ENCODE measurements around the gene MCAT.

MCAT gene, protein sequence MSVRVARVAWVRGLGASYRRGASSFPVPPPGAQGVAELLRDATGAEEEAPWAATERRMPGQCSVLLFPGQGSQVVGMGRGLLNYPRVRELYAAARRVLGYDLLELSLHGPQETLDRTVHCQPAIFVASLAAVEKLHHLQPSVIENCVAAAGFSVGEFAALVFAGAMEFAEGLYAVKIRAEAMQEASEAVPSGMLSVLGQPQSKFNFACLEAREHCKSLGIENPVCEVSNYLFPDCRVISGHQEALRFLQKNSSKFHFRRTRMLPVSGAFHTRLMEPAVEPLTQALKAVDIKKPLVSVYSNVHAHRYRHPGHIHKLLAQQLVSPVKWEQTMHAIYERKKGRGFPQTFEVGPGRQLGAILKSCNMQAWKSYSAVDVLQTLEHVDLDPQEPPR

DNA sequence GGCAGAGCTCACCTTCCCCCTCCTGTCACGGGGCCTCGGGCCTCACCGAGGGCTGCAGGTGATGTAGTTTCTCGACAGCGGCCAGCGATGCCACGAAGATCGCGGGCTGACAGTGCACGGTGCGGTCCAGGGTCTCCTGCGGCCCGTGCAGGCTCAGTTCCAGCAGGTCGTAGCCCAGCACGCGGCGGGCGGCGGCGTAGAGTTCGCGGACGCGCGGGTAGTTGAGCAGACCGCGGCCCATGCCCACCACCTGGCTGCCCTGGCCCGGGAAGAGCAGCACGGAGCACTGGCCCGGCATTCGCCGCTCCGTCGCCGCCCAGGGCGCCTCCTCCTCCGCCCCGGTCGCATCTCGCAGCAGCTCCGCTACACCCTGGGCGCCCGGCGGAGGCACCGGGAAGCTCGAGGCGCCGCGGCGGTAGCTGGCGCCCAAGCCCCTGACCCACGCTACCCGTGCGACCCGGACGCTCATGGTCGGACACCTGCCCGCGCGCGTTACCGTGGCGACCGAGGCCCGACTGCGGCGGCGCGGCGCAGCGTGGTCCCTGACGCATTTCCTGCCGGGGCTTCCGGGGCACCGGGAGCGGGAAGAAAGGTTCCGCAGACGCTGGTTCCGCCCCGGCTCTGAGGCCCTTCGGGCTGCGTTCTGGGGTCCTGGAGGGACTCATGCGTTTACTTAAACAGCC, at the start of gene MCAT:
TSS of gene MCAT (minus strand) at position 519 of the 683 bp plus-strand sequence. CDS start at position 469, 50 bp downstream.
- peak; percentile 82 for DNase-seq

DNA sequence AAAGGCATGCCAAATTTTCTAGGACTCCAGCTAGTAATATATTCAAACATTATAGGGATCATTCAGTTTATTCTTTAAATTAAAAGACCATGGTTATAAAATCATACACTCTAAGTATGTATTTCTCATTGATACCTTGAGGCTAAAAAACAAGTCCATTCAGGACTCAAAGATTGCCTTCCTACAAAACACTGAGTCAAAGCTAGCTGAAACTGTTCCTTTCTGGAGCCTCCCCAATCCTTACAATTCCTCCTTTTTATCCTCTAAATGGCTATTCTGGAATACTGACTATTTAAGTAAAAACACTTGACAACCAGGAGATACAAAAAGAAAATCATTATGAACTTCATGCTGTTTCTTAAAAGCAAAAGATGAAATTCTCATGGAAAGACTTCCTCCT, 48.6 kb upstream of the MCAT start:
- DNase-seq, result no peak

DNA sequence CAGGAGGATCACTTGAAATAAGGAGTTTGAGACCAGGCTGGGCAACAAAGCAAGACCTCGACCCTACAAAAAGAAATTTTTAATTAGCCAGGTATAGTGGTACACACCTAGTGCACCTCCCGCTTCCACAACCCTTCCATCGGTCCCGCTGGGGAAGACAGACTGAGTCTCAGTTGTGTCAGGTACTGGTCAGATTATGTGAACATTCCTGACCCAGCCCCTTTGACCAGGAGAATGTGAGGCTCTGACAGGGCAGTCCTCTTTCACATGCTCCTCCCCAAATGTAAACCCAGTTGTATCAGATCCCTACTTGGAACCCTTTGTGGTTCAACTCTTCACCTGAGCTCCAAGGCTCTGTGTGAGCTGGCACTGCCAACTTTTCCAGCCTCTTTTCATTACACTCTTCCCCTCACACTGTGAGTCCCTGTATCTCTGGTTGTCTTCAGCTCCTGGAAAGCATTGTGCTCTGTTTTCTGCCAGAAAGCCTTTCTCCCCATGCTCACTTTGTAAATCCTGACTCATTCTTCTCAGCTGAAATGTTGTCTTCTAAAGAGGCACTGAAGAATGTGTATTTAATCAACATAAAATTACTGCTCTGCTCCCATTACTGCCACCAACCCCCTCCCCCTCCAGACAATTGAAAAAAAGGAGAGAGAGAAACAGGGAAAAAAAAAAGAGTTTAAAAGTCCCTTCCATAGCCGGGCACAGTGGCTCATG, 45.8 kb upstream of the MCAT start:
- no peak for DNase-seq

- DNase-seq, result peak; percentile 95
Measured at GRCh38 chr22:43187171-43188099, 44.2 kb upstream of the MCAT start.

DNA sequence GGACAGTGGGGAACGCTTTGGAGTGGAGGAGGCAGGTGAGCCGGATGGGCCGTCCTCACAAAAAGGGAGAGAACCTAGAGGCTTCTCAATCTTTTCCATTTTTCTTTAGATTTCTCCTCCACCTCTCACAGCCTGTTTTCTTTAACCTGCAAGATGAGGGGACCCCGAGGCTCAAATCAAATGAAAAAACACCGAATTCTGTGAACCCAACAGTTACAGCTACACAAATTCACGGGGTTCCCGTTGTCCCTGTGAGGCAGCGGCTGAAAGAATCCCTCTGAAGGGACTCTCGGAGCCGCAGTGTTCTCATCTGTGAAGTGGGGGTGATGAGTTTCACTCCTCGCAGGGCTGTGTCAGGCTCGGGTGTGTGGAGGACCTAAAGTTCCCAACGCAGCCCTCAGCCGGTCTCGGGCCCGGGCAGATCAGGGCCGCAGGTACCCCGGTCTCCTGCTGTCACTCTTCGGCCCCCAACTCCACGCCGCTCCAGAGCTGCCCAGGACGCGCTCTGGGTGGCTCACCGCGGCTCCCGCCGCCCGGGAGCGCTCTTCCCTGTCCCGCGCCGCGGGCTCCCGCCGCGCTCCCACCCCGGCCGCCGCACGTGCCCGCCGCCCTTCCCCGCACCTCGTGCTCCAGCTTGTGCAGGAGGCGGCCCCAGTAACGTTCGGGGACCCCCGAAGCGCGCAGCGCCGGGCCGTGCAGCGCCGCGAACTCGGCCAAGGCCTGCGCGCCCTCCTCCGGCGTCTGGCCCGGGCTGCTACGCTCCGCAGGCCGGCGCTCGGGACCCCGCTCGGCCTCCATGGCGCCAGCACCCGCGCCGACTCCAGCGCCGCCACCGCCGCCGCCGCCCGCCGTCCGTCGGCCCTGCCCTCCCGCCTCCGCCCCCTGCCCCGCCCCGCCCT, 43.3 kb upstream of the MCAT start, which contains the start of gene TTLL12:
TSS of gene TTLL12 (minus strand) at position 863 of the 899 bp plus-strand sequence. CDS start at position 798, 65 bp downstream.
- DNase-seq, result peak; percentile 60

DNA sequence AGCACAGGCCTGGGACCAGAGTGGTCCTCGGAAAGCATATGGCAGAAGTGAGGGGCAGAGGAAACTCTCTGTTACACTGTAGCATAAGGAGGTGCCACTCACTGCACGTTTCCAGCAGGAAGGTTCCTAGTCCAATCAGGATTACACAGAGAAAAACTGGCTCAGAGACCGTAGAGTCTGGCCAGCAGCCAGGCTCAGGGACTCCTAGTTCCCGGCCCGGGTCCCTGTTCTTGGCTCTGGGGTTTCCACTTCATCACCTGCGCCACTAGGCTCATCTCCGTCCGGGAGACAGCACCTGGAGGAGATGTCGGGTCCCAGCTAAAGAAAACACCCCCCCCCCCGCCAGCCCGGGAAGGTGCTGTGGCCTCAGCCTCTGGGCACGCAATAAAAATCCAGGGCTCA, 42.7 kb upstream of the MCAT start:
- peak; percentile 51 for DNase-seq

- DNase-seq, result no peak
Measured at GRCh38 chr22:43183496-43184277, 40.5 kb upstream of the MCAT start.

DNA sequence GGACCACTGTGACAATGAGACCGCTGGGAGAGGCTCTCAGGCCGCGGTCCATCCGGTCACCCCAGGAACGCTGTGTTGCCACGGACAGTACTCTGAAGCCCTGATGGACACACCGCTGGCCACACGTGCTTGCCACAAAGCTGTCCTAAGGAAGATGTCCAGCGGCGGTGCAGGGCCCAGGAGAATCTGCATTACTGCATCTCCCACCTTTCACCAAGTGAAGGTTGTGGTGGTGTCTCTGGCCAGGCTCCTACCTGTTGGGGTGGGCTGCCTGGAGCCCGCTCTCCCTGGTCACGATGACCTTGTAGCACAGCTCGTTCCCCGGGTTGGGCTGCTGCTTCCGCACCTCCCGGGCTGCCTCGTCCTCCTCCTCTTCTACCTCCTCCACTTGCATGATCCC, 39.5 kb upstream of the MCAT start:
- no peak for DNase-seq

GRCh38 chr22:43182118-43182517, 38.9 kb upstream of the MCAT start:
- no peak for DNase-seq

DNA sequence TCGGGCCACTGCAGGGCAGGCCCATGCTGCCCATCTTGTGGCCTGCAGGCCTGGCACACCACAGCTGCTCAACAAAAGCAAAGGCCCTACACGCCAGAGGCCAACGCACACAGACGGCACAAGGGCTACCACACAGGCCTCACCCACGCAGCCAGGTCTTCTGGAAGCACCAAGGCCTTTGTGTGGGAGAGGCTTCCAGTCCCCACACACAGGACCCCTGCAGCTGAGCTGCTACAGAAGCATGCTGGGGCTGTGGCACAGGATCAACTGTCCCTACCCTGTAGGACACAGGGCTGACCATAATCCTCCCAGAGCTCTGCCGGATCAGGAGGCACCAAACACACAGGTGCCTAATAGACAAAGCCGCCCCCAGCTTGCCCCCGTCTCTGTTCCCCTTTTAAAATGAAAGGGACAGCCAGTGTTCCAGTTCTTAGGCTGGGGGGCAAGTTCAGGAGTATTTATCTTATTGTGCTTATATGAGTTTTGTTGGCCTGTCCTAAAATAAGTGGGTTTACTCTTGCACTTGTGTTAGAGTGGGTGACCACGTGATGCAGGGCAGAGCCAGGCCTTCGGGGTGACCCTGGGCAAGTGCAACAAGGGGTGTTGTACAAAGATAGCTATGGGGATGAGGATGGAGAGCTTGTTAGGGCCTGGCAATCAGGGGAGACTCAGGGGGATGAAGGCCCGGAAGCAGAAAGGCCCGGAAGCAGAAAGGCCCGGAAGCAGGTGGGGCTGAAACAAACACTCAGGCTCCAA, 38.3 kb upstream of the MCAT start:
- no peak for DNase-seq

DNA sequence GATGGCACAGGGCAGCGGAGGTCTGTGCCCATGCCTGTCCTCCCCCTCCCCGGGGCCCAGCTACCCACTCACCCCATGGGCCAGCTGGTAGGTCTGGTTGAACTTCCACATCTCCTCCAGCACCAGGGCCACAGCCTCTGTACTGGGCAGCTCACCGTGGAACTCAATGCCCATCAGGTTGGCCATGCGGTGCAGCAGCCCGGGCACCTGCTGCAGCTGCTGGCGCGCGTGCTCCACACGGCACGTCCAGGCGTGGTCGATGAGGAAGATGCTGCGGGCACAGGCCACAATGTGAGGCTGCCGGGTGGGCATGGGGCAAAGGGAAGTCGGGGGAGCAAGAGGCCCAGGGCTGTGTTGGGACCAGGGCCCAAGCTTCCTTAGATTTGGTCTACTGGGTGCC, 37.5 kb upstream of the MCAT start:
- no peak for DNase-seq

DNA sequence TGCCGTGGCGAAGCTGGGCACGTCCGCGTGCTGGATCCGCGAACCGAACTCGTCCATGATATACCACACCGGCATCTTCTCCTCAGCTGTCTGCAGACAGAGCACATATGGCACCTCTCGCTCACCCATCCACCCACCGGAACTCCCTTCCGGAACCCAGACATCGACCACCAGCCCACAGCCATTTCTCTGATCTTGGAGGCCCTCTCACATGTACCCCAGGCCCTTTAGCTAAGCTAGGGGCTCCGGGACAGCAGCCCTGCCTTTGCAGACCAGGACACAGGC, 36.7 kb upstream of the MCAT start:
- no peak for DNase-seq

DNA sequence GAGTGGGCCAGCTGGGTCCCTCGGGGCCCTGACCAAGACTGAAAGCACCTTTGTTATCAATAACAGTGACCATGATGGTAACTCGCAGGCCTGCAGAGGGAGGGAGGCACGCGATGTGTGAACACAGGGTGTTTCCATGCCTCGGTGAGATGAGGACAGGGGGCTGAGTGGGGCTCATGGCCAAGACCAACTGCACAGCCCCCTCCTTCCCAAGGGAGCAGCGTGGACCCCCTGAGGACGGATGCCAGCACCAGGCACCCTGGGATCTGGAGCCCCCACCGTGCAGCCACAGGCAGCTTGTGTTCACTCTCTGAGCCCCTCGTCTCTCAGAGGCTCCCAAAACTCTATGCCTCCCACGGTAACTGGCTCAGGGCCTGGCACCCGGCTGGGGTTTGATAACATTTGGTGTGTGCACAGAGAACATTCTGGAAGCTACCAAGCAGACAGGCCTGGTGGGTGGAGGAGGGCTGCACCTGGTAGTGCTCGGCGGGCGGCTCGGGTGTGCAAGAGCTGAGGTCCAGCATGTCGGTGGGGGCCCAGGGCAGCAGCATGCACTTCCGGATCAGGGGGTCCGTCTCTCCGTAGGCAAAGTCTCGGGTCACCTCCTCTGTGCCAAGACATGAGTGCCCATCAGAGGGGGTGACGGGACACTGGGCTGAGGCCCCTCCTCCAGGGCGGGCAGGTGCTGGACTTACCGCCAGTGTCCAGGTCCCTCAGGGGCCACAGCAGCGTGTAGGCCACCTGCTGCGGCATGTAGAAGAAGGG, 36.1 kb upstream of the MCAT start:
- DNase-seq, result no peak

DNA sequence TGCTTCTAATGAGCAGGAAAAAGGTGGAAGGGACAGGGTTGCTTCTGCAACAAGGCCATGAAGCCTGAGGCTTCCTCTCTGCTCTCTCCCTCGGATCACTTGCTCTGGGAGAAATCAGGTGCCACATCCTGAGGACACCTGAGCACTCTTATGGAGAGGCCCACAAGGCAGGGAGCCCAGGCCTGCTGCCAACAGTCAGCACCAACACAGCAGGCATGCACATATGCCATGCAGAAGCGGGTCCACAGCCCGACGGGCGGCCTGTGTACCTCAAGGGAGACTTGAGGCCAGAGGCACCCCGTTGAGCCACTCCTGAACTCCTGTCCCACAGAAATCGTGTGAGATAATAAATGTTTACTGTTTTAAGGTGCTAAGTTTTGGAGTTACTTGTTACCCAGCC, 34.3 kb upstream of the MCAT start:
- DNase-seq, result no peak

GRCh38 chr22:43176090-43176489, 32.9 kb upstream of the MCAT start:
- no peak for DNase-seq

GRCh38 chr22:43174941-43175531, 31.8 kb upstream of the MCAT start:
- peak; percentile 83 for DNase-seq

GRCh38 chr22:43173976-43174720, 30.9 kb upstream of the MCAT start:
- DNase-seq, result no peak

DNA sequence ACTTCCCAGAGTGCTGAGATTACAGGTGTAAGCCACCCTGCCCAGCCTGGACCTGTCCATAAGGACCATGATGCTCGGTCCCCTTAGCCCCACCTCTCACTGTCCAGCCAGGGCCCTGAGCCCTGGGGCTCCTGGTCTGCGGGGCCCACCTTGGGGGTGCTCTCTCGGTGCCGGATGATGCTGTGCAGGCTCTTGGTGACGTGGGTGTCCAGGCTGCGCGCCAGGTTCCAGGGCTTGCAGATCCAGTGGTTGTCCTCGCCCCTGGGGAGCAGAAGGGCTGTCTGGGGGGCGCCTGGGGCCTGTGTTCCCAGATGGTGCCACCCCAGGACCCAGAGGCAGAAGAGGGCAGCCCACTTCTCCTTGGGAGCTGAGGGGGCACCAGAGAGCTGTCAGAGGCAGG, 30.4 kb upstream of the MCAT start:
- DNase-seq, result no peak

Measured in COR-L47 (cell line).